ENCODE data around the gene PIEZO2.

The PIEZO2 gene

DNA sequence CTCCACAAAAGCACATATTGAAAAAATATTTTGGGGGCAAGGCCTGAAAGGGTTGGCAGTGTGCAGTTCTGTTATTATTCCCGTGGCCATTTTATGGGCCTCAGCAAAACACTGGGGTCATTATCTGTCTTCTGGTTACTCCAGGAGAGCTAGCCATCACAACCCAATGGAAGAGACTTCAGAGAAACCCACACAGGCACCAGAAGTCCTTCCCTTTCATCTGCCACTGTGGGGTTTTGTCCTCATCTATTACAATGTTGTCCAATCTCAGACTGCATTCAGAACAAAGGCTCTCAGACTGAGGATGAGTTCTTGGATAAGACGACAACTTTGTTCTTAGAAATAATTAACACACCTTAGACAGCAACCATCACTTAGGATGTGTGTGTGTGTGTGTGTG is 98.4 kb downstream of the PIEZO2 start:
- TF ChIP-seq, protein P1, sequence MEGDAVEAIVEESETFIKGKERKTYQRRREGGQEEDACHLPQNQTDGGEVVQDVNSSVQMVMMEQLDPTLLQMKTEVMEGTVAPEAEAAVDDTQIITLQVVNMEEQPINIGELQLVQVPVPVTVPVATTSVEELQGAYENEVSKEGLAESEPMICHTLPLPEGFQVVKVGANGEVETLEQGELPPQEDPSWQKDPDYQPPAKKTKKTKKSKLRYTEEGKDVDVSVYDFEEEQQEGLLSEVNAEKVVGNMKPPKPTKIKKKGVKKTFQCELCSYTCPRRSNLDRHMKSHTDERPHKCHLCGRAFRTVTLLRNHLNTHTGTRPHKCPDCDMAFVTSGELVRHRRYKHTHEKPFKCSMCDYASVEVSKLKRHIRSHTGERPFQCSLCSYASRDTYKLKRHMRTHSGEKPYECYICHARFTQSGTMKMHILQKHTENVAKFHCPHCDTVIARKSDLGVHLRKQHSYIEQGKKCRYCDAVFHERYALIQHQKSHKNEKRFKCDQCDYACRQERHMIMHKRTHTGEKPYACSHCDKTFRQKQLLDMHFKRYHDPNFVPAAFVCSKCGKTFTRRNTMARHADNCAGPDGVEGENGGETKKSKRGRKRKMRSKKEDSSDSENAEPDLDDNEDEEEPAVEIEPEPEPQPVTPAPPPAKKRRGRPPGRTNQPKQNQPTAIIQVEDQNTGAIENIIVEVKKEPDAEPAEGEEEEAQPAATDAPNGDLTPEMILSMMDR (IDR thresholded peaks at IDR 0.05), result no peak

DNA sequence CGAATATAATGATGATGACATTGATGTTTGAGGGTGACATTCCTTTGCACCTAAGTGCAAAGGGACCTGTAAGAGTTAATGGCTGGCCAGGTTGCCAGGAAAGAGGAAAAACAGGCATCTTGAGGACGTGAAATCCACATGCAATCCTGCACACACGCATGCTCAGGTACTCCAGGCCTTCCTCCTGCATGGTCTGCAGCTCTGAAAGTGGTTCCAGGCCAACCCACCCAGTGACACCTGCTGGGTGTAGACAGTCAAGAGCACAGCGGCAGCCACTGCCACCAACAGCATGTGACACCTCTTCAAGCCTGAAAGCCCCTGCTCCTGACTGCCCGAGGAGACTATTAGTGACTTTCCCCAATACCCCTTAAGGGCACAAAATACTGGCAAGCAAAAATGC is 101.6 kb downstream of the PIEZO2 start:
- TF ChIP-seq, protein P1 (IDR thresholded peaks at IDR 0.05), result no peak

DNA sequence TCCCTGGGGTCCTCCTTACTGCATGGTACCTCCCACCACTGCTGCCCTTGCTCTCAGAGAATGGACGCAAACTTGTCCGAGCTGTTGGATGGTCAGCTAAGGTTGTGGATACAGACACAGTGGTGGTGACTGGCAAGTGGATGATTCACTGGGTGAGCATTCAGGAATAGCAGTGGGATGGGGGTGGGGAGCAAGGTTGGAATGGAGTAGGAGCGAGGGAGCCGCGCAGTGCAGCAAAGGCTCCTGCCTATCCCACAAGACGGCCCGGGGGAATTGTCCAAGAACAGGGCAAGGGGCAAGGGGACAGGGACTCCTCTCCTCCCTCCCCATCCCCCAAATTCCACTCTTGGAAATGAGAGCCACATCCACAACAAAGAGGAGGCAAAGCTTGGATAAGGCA is 102.2 kb downstream of the PIEZO2 start:
- TF ChIP-seq, protein P1 (IDR thresholded peaks at IDR 0.05), result no peak

DNA sequence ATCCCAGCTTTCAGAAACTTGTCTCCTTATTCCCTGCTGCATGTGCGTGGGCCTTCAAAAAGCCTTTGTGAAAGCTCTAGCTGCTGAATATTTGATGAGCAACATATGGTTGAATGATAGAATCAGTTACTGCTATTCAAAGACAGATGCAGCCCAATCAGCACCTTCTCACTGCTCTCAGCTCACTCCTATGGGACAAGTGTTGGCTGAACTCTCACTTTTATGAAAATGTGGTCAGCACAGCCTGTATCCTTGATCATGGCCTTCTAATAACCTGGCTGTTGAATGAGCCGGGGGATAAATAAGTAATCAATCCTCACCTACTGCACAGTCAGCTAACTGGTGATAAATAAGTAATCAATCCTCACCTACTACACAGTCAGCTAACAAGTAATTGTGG is 103.2 kb downstream of the PIEZO2 start:
- TF ChIP-seq, protein P1 (IDR thresholded peaks at IDR 0.05), result no peak

DNA sequence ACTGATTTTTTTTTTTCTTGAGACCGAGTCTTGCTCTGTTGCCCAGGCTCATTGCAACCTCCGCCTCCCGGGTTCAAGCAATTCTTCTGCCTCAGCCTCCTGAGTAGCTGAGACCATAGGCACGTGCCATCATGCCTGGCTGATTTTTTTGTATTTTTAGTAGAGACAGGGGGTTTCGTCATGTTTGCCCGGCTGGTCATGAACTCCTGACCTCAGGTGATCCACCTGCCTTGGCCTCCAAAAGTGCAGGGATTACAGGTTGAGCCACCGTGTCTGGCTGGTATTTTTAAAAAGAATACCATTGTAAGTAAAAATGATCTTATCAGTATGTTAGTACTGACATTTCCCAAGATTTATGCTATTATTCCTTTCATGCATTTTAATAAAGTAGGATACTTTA is 105.7 kb downstream of the PIEZO2 start:
- TF ChIP-seq, protein P1 (IDR thresholded peaks at IDR 0.05), result no peak

DNA sequence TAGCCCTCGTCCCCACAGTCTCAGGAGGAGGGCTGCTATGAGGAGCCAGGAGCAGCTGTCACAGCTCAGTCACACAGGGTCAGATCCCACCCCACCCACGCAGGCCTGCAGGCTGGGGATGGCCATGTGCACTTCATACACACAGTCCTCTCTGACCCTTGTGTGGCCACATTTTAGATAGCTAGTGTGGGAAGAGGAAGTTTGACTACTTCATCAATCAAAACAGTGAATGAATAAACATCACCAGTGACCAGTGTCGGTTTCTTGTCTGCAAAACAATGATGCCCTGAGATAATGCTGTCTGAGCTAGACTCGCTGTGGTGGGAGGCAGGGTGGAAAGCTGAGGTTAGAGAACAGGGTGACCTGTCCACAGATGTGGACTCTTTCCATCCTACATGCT is 107.1 kb downstream of the PIEZO2 start:
- TF ChIP-seq, protein P1 (IDR thresholded peaks at IDR 0.05), result no peak

DNA sequence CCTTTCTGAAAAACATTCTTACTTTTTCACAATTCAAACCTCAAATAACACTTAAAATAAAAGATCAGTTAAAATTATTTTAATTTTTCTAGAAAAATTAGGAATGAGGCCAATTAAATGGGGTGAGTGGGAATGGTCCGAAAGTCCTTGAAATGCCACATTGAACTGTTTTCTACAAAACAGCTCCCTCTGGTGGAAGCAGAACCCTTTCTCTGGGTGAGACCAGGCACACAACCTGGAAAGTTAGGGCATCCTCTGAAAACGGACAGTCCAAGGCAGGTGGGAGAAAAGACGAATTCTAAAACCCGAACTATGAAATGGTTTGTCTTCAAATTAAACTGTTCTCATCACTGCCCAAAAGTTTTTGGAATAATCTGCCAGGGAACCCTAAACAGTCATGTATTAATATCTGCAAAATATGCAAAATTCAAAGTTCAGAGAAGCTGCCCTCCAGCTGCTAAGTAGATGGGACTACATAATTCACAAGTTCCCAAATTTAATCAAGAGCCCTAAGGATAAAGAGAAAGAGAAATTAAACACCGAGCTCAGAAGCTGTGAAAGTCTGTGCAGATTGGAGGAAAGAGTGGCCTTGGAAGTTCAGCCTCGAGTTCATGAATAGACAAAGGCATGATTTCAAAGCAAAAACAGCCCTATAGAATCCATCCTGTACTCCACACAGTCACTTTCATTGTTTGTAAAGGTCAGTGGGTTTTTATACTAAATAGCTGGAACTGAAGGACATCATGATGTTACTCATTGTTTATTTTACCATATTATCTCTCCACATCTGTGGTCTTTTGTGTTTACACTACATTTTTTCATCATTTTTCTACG is 108.3 kb downstream of the PIEZO2 start:
- TF ChIP-seq, protein P1 (IDR thresholded peaks at IDR 0.05), result peak; percentile 82
